ENCODE data around the gene HSD17B10.

HSD17B10 gene

DNA sequence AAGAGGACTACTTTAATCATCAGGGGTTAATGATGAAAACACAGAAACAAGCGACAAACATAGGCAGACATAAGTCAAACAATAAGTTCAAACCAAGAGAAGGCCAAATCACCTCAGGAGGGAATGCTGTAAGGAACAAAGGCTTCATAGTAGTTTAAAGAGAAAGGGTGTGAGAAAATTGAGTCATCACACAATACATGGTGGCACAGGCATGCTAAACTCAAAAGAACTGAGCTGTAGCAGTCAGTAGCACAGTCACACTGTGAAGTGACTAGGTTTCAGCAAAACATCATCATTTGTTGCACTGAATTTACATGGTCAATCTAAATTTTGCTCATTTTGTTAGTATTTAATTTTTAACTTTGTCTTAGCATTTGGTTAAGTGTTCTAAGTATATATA, 36.0 kb downstream of the HSD17B10 start:
- ChIA-PET CTCF (interaction anchor here (0.7 kb wide), 1 partner anchor 80 kb away, joined by 3 read pairs; no protein-coding TSS in a partner anchor), POLR2A (no interaction called here)
- no peak for DNase-seq (ENCODE audit: extremely low spot score)
- no peak for TF ChIP-seq SP1 (IDR thresholded peaks at IDR 0.05)
- TF ChIP-seq ELF4 (IDR thresholded peaks at IDR 0.05), result no peak
- no peak for TF ChIP-seq FOXA1 (IDR thresholded peaks at IDR 0.05)
- no peak for TF ChIP-seq ARNT (IDR thresholded peaks at IDR 0.05)
- TF ChIP-seq BHLHE40 (IDR thresholded peaks at IDR 0.05; ENCODE audit: borderline replicate concordance), result no peak
- no peak for TF ChIP-seq HDGF (IDR thresholded peaks at IDR 0.05; ENCODE audit: borderline replicate concordance)
- no peak for TF ChIP-seq FOXM1 (IDR thresholded peaks at IDR 0.05; ENCODE audit: borderline replicate concordance)
- TF ChIP-seq ZNF384 (IDR thresholded peaks at IDR 0.05), result no peak
- no peak for TF ChIP-seq SUZ12 (IDR thresholded peaks at IDR 0.05)
- TF ChIP-seq NFRKB (IDR thresholded peaks at IDR 0.05), result no peak
- TF ChIP-seq TARDBP (IDR thresholded peaks at IDR 0.05), result no peak
- no peak for TF ChIP-seq FOXK2 (IDR thresholded peaks at IDR 0.05)
- no peak for TF ChIP-seq CTBP1 (IDR thresholded peaks at IDR 0.05; ENCODE audit: borderline replicate concordance)
- no peak for TF ChIP-seq LEF1 (IDR thresholded peaks at IDR 0.05; ENCODE audit: borderline replicate concordance)
- TF ChIP-seq L3MBTL2 (conservative IDR thresholded peaks at IDR 0.05), result no peak
- TF ChIP-seq, protein P1, sequence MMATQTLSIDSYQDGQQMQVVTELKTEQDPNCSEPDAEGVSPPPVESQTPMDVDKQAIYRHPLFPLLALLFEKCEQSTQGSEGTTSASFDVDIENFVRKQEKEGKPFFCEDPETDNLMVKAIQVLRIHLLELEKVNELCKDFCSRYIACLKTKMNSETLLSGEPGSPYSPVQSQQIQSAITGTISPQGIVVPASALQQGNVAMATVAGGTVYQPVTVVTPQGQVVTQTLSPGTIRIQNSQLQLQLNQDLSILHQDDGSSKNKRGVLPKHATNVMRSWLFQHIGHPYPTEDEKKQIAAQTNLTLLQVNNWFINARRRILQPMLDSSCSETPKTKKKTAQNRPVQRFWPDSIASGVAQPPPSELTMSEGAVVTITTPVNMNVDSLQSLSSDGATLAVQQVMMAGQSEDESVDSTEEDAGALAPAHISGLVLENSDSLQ (IDR thresholded peaks at IDR 0.05), result no peak

GRCh38 chrX:53395605-53396298, 38.4 kb downstream of the HSD17B10 start:
- CTCF ChIA-PET, result no interaction called here
- POLR2A ChIA-PET, result no interaction called here
- no peak for DNase-seq (ENCODE audit: extremely low spot score)
- TF ChIP-seq ARNT (IDR thresholded peaks at IDR 0.05) (no peak), L3MBTL2 (conservative IDR thresholded peaks at IDR 0.05) (no peak), FOXM1 (IDR thresholded peaks at IDR 0.05; ENCODE audit: borderline replicate concordance) (no peak), SUZ12 (IDR thresholded peaks at IDR 0.05) (no peak), NFRKB (IDR thresholded peaks at IDR 0.05) (no peak), BHLHE40 (IDR thresholded peaks at IDR 0.05; ENCODE audit: borderline replicate concordance) (no peak), ZNF384 (IDR thresholded peaks at IDR 0.05) (no peak), TARDBP (IDR thresholded peaks at IDR 0.05) (no peak), FOXK2 (IDR thresholded peaks at IDR 0.05) (no peak), LEF1 (IDR thresholded peaks at IDR 0.05; ENCODE audit: borderline replicate concordance) (no peak), HDGF (IDR thresholded peaks at IDR 0.05; ENCODE audit: borderline replicate concordance) (no peak), FOXA1 (IDR thresholded peaks at IDR 0.05) (no peak), SP1 (IDR thresholded peaks at IDR 0.05) (no peak)
- TF ChIP-seq, protein P1 (IDR thresholded peaks at IDR 0.05), result no peak

- TF ChIP-seq LEF1 (IDR thresholded peaks at IDR 0.05; ENCODE audit: borderline replicate concordance) (no peak), SP1 (IDR thresholded peaks at IDR 0.05) (no peak), FOXM1 (IDR thresholded peaks at IDR 0.05; ENCODE audit: borderline replicate concordance) (no peak), BHLHE40 (IDR thresholded peaks at IDR 0.05; ENCODE audit: borderline replicate concordance) (no peak), FOXK2 (IDR thresholded peaks at IDR 0.05) (no peak), L3MBTL2 (conservative IDR thresholded peaks at IDR 0.05) (no peak), ELF4 (IDR thresholded peaks at IDR 0.05) (no peak), TARDBP (IDR thresholded peaks at IDR 0.05) (no peak), NFRKB (IDR thresholded peaks at IDR 0.05) (no peak), HDGF (IDR thresholded peaks at IDR 0.05; ENCODE audit: borderline replicate concordance) (no peak), ARNT (IDR thresholded peaks at IDR 0.05) (no peak), SUZ12 (IDR thresholded peaks at IDR 0.05) (no peak), CTBP1 (IDR thresholded peaks at IDR 0.05; ENCODE audit: borderline replicate concordance) (no peak), FOXA1 (IDR thresholded peaks at IDR 0.05) (no peak), ZNF384 (IDR thresholded peaks at IDR 0.05) (no peak)
- TF ChIP-seq, protein P1 (IDR thresholded peaks at IDR 0.05), result no peak
- no peak for DNase-seq (ENCODE audit: extremely low spot score)
- CTCF ChIA-PET, result interaction anchor here (1.6 kb wide), 1 partner anchor 70 kb away, joined by 4 read pairs; no protein-coding TSS in a partner anchor
- POLR2A ChIA-PET, result interaction anchor here (1.7 kb wide), 1 partner anchor 39 kb away, joined by 4 read pairs; the partner anchor contains the start of gene RIBC1
These were observed 50.6 kb downstream of the HSD17B10 start for GRCh38 chrX:53383376-53384076.
